GM12878 (cell line): Measurements from ENCODE around the gene ATP8A1. TPM values are rescaled to one million over a fixed set of nuclear protein-coding genes. Genes with fewer than 3 reads are reported as not detected.
"Not testable (repeated sequence)": the region's sequence is repeated elsewhere in the genome, so short reads cannot be mapped to it uniquely, and the experiment has no call there.

Experiments used
- ATAC-seq: fragments of 200-7000 bp; cut with Tn5 transposase; 3 replicates; pipeline ENCODE4 v1.9.1; 2020; ENCODE audit warnings: mild to moderate bottlenecking, moderate library complexity
- BruUV-seq: library from RNA; stranded (reverse); fragments of 400-500 nt; replicated peaks from 2 replicates; lab custom pipeline; 2021; lab: Mats Ljungman, UMichigan
- CTCF ChIA-PET: fragments of 300-600 bp; sonication (Branson Sonifier 250); formaldehyde crosslinking; extraction: SDS; loops from one replicate; lab custom pipeline; 2021; ENCODE audit warnings: inconsistent platforms; lab: Yijun Ruan, JAX
- POLR2A ChIA-PET: fragments of 350-600 bp; formaldehyde crosslinking; extraction: SDS; loops from one replicate; lab custom pipeline; 2021; ENCODE audit warnings: inconsistent platforms; lab: Charles Lee
- RAD21 ChIA-PET: fragments of 300-600 bp; sonication (Branson Sonifier 250); formaldehyde crosslinking; loops from one replicate; lab custom pipeline; 2023; ENCODE audit warnings: antibody characterized with exemption; ENCODE audit not compliant: unreplicated experiment; lab: Charles Lee
- SMC1A ChIA-PET: fragments of 300-600 bp; sonication (Branson Sonifier 250); formaldehyde crosslinking; loops from one replicate; lab custom pipeline; 2023; ENCODE audit not compliant: unreplicated experiment, uncharacterized antibody; lab: Charles Lee
- DNase-seq: peaks from one replicate; pipeline ENCODE4 v3.0.0-alpha.2; 2011; ENCODE audit warnings: low read depth, low spot score
- FAIRE-seq: peaks from 3 replicates; lab custom pipeline; 2011; peaks lifted over from hg19 to GRCh38; lab: Jason Lieb, UNC
- H2AFZ ChIP-seq: 2 replicates; pipeline ENCODE4 v1.6.0; 2011; ENCODE audit warnings: low read depth, low read length, control low read depth; ENCODE audit not compliant: control insufficient read depth
- H3K27ac ChIP-seq: 2 replicates; pipeline ENCODE4 v1.5.1; 2011; ENCODE audit warnings: control low read depth; ENCODE audit not compliant: control insufficient read depth, insufficient read depth
- H3K27me3 ChIP-seq, 2 experiments: replicated peaks in 1 of 2; 2 replicates each; pipeline versions ENCODE4 v1.6.0 to v1.6.1; 2011; ENCODE audit warnings: low read length in 1 of 2; ENCODE audit not compliant: control insufficient read depth in 2 of 2, insufficient read depth in 2 of 2
- H3K36me3 ChIP-seq, 2 experiments: 2 replicates each; pipeline ENCODE4 v1.5.1; 2011; ENCODE audit warnings: low read length in 1 of 2; ENCODE audit not compliant: control insufficient read depth in 2 of 2, insufficient read depth in 2 of 2
- H3K4me1 ChIP-seq: 2 replicates; pipeline ENCODE4 v1.6.1; 2011; ENCODE audit warnings: mild to moderate bottlenecking, low read length, moderate library complexity, mixed read lengths; ENCODE audit not compliant: control insufficient read depth, insufficient read depth
- H3K4me2 ChIP-seq: 2 replicates; pipeline ENCODE4 v1.6.0; 2011; ENCODE audit warnings: control low read depth; ENCODE audit not compliant: control insufficient read depth, insufficient read depth
- H3K4me3 ChIP-seq: fragments of 200-600 bp; sonication (generic); 2 replicates; pipeline ENCODE4 v1.5.1; 2016
- H3K79me2 ChIP-seq: 2 replicates; pipeline ENCODE4 v1.6.0; 2011; ENCODE audit warnings: low read length; ENCODE audit not compliant: control insufficient read depth, insufficient read depth
- H3K9ac ChIP-seq: 2 replicates; pipeline ENCODE4 v1.8.0; 2011; ENCODE audit warnings: low read length, control low read depth, mixed read lengths; ENCODE audit not compliant: control insufficient read depth, insufficient read depth
- H3K9me3 ChIP-seq: replicated peaks from 3 replicates; pipeline ENCODE4 v1.5.1; 2011; ENCODE audit warnings: mild to moderate bottlenecking, low read length; ENCODE audit not compliant: control insufficient read depth, insufficient read depth
- H4K20me1 ChIP-seq: 2 replicates; pipeline ENCODE4 v1.6.0; 2011; ENCODE audit not compliant: control insufficient read depth, insufficient read depth
- FOS ChIP-seq: IDR thresholded peaks from 3 replicates; pipeline ENCODE4 v1.6.1; 2011; ENCODE audit warnings: borderline replicate concordance; ENCODE audit not compliant: insufficient read length; ENCODE audit errors: extremely low read depth
- HCFC1 ChIP-seq: fragments of 150-350 bp; IDR thresholded peaks from 2 replicates; pipeline ENCODE4 v1.6.1; 2014; ENCODE audit warnings: low read length
- HDAC6 ChIP-seq: fragments of 200-600 bp; sonication (generic); IDR thresholded peaks from one replicate; pipeline ENCODE4 v1.8.0; 2017; ENCODE audit warnings: antibody characterized with exemption; ENCODE audit not compliant: unreplicated experiment
- LARP7 ChIP-seq: fragments of 450-650 bp; IDR thresholded peaks from 2 replicates; pipeline ENCODE4 v1.6.1; 2017; ENCODE audit warnings: mild to moderate bottlenecking
- MEF2A ChIP-seq: IDR thresholded peaks from 2 replicates; pipeline ENCODE4 v1.6.1; 2011; ENCODE audit warnings: low read depth, mild to moderate bottlenecking, low read length, moderate library complexity; ENCODE audit not compliant: insufficient read depth
- SMARCA5 ChIP-seq: fragments of 450-650 bp; IDR thresholded peaks from 2 replicates; pipeline ENCODE4 v1.6.1; 2017; ENCODE audit warnings: mild to moderate bottlenecking
- SP1 ChIP-seq: IDR thresholded peaks from one replicate; pipeline ENCODE4 v1.6.1; 2011; ENCODE audit warnings: low read depth, low read length
- SUZ12 ChIP-seq: fragments of 200-600 bp; sonication (generic); IDR thresholded peaks from one replicate; pipeline ENCODE4 v1.6.1; 2018; ENCODE audit warnings: antibody characterized with exemption, mild to moderate bottlenecking; ENCODE audit not compliant: unreplicated experiment
- ZBTB11 ChIP-seq: fragments of 450-650 bp; formaldehyde crosslinking; IDR thresholded peaks from 2 replicates; pipeline ENCODE4 v1.5.0; 2022; ENCODE audit warnings: mild to moderate bottlenecking, missing genetic modification characterization
- ZNF592 ChIP-seq: fragments of 450-650 bp; IDR thresholded peaks from 2 replicates; pipeline ENCODE4 v1.6.1; 2017; ENCODE audit warnings: mild to moderate bottlenecking, moderate library complexity
- WGBS: methylation state at CpG from one replicate; pipeline ENCODE4 v1.1.6; 2016; ENCODE audit warnings: low lambda C conversion rate; ENCODE audit not compliant: insufficient replicate concordance, insufficient coverage; ENCODE audit errors: missing lambda C conversion rate; 5-methylcytosine and 5-hydroxymethylcytosine counted together
- in situ Hi-C: fragments of 300-500 bp; cut with MboI; formaldehyde crosslinking; loops from 9 replicates; pipeline ENCODE4 v1.14.3; 2018; ENCODE audit warnings: mixed read lengths
- intact Hi-C: fragments of 100-400 bp; cut with micrococcal nuclease; formaldehyde crosslinking; loops from one replicate; pipeline ENCODE4 v1.14.2; 2022; ENCODE audit not compliant: unreplicated experiment
- polyA plus RNA-seq, 11 experiments: library from polyadenylated mRNA; depleted of rRNA in 4 of 11; unstranded in 6 of 11; stranded (reverse) in 5 of 11; fragments of >200 nt; fragmentation: Nextera tagmentation in 4 of 11; fragmentation: Illumina TruSeq in 1 of 11; extraction: Ambion mirVana in 4 of 11; extraction: Trizol in 1 of 11; gene quantifications; 1 replicate in 1 of 11; 2 replicates in 10 of 11; pipeline versions ENCODE4 v1.2.1 to v1.2.3, GENCODE V29; 2011 to 2016; ENCODE audit warnings: inconsistent platforms in 2 of 11, missing spikeins in 2 of 11, low read depth in 1 of 11
- total RNA-seq, 4 experiments: library from RNA; depleted of rRNA in 3 of 4; stranded (reverse); fragments of >200 nt in 3 of 4; fragmentation: Illumina TruSeq in 1 of 4; extraction: Trizol in 1 of 4; gene quantifications; 2 replicates each; pipeline versions ENCODE4 v1.2.1 to v1.2.3, GENCODE V29; 2013 to 2021

Gene ATP8A1
- total and polyA plus RNA-seq, 10 of the 15 experiments (the other 5 are each of a cell fraction or from before 2014, with no cell fraction given), result 9.0 to 116 (median 37.3) TPM

DNA sequence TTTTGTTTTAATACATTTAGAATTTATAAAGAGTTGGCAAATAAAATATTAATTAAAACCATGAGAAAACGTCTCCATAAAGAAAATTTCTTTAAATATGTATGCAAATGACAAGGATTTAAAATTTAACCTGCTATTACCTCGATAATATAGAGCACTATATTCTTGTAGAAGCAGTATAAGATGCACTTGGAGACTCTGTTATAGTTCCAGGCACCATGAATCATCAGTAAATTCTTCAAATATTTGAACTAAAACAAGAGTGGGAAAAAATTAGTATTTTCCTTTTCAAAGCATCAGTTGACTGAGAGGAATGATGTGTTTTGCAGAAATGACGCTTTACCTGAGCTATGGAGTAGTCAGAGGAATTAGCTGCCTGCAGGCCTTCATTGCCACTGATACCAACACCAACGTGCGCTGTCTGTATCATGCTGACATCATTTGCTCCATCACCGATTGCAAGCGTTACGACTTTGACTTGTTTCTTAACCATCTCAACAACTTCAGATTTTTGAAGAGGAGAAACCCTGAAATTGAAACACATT lies 192.3 kb downstream of the ATP8A1 start (continued):
- TF ChIP-seq ZNF592 (no peak), SMARCA5 (no peak), SUZ12 (no peak), HCFC1 (no peak), HDAC6 (no peak), LARP7 (no peak), ZBTB11 (CRISPR knock-in tag) (no peak), FOS (no peak), MEF2A (no peak), SP1 (no peak)
- TF ChIP-seq, all 136 proteins: peak for 0

GRCh38 chr4:42461216-42461615 lies 195.7 kb downstream of the ATP8A1 start:
- H3K4me3 ChIP-seq, H3K27me3 ChIP-seq, H3K27ac ChIP-seq, RAD21 ChIA-PET, H3K4me1 ChIP-seq, FAIRE-seq, H3K4me2 ChIP-seq, H2AFZ ChIP-seq, ATAC-seq, H3K79me2 ChIP-seq, H4K20me1 ChIP-seq, DNase-seq, in situ Hi-C loops, H3K36me3 ChIP-seq, BruUV-seq, H3K9ac ChIP-seq: not testable (repeated sequence)
- intact Hi-C loops, result loop anchor here (2.0 kb wide), 1 partner anchor 28 kb away; no protein-coding TSS in a partner anchor
- SMC1A ChIA-PET, result interaction anchor here (1.3 to 2.0 kb wide), 2 partner anchors 18 to 29 kb away, joined by 9 to 11 read pairs; no protein-coding TSS in a partner anchor
- POLR2A ChIA-PET, result interaction anchor here (0.6 kb wide), 2 partner anchors 507 to 581 kb away, joined by 3 to 5 read pairs; no protein-coding TSS in a partner anchor
- WGBS, result 0% methylated on average over 1 of the region's 1 CpG
- H3K9me3 ChIP-seq, result peaks cover 12% of the 10 kb centered on the region; the same call in 2 of the 3 replicates
- CTCF ChIA-PET, result interaction anchor here (0.8 to 1.5 kb wide), 2 partner anchors 18 to 179 kb away, joined by 3 to 4 read pairs; no protein-coding TSS in a partner anchor
